HUES48 (cell line): ENCODE measurements around the gene ELP2.
"Not testable (repeated sequence)": the region's sequence is repeated elsewhere in the genome, so short reads cannot be mapped to it uniquely, and the experiment has no call there.

ENCODE experiments used
- H3K27ac ChIP-seq: one replicate; pipeline ENCODE4 v1.7.0; 2013; ENCODE audit warnings: low read depth, low read length, inconsistent platforms
- H3K27me3 ChIP-seq: 2 replicates; pipeline ENCODE4 v1.6.1; 2013; ENCODE audit warnings: mild to moderate bottlenecking, low read length; ENCODE audit not compliant: control insufficient read depth, insufficient read depth
- H3K36me3 ChIP-seq: 2 replicates; pipeline ENCODE4 v1.6.1; 2013; ENCODE audit warnings: low read length; ENCODE audit not compliant: control insufficient read depth, insufficient read depth
- H3K4me1 ChIP-seq: 2 replicates; pipeline ENCODE4 v1.6.1; 2013; ENCODE audit warnings: mild to moderate bottlenecking, low read length; ENCODE audit not compliant: control insufficient read depth, insufficient read depth
- H3K4me3 ChIP-seq: 2 replicates; pipeline ENCODE4 v1.5.1; 2013; ENCODE audit warnings: mild to moderate bottlenecking, low read depth, low read length
- H3K9ac ChIP-seq: 2 replicates; pipeline ENCODE4 v1.6.1; 2013; ENCODE audit warnings: mild to moderate bottlenecking, low read depth, low read length, moderate library complexity
- H3K9me3 ChIP-seq: 2 replicates; pipeline ENCODE4 v1.6.1; 2013; ENCODE audit warnings: low read length; ENCODE audit not compliant: control insufficient read depth, insufficient read depth

ELP2 gene

DNA sequence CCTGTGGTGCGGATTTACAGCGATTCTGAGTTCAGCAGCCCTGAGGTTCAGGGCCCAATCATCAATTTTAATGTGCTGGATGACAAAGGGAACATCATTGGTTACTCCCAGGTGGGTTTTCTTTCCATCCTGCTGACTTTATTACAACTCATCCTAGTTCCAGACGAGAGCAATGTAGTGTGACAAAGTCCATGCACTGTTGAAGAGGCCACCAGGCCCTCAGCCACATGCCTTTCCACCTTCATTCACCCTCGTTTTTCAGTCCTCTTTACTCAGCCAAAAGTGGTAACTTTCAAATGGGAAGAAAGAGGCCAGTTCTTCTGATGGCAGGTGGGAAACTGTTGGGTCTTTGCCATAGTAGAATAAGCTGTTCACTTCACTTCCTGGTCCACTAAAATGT lies 75.5 kb downstream of the ELP2 start:
- H3K27me3 ChIP-seq: no peaks in the 10 kb centered on the region
- no peak overlapping the region for H3K4me3 ChIP-seq
- no peak overlapping the region for H3K27ac ChIP-seq
- H3K9ac ChIP-seq: no peak overlapping the region
- H3K9me3 ChIP-seq: no peaks in the 10 kb centered on the region
- no peaks in the 10 kb centered on the region for H3K36me3 ChIP-seq
- H3K4me1 ChIP-seq: no peaks in the 10 kb centered on the region

DNA sequence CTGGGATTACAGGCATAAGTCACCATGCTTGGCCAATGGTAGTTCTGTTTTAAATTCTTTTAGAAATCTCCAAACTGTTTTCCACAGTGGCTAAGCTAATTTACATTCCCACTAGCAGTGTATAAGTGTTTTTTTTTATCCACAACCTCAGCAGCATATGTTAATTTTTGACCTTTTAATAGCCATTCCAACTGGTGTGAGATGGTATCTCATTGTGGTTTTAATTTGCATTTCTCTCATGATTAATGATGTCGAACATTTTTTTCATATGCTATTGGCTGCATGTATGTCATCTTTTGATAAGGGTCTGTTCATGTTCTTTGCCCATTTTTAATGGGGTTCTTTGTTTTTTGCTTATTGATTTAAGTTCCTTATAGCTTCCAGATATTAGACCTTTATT lies 77.6 kb downstream of the ELP2 start:
- no peaks in the 10 kb centered on the region for H3K36me3 ChIP-seq
- no peaks in the 10 kb centered on the region for H3K27me3 ChIP-seq
- H3K4me1 ChIP-seq: no peaks in the 10 kb centered on the region
- H3K4me3 ChIP-seq: no peak overlapping the region
- no peaks in the 10 kb centered on the region for H3K9me3 ChIP-seq
- H3K27ac ChIP-seq: no peak overlapping the region
- no peak overlapping the region for H3K9ac ChIP-seq

DNA sequence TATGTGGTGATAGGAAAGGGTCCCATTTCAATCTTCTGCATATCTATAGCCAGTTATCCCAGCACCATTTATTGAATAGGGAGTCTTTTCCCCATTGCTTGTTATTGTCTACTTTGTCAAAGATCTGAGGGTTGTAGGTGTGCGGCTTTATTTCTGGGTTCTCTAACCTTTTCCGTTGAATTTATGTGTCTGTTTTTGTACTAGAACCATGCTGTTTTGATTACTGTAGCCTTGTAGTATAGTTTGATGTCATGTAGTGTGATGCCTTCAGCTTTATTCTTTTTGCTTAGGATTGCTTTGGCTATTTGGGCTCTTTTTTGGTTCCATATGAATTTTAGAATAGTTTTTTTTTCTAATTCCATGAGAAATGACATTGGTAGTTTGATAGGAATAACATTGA lies 78.3 kb downstream of the ELP2 start:
- H3K27ac ChIP-seq, H3K27me3 ChIP-seq, H3K9me3 ChIP-seq, H3K4me1 ChIP-seq, H3K4me3 ChIP-seq, H3K36me3 ChIP-seq, H3K9ac ChIP-seq: not testable (repeated sequence)

DNA sequence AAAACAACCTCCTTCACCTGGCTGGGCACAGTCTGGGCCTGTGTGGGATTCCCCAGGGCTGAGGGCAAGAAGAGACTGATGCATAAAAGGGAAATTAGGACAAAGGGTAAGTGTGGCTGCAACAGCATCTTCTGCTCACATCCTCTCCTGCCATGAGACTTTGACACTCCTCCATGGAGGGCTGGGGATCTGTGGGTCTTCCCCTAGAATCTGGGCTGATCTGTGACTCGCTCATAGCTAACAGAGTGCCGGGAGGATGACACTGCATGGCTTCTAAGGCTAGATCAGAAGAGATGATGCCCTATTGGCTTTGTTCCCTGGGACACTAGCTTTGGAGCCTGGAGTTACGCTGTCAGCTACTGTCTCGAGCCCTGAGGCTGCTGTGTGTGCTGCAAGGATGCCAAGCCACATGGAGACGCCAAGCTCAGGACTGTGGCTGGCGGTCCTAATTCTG lies 81.9 kb downstream of the ELP2 start:
- H3K27me3 ChIP-seq: no peaks in the 10 kb centered on the region
- 0 out of 2 replicates have a peak, but pooled peaks cover 3% of the 10 kb centered on the region for H3K36me3 ChIP-seq
- H3K4me3 ChIP-seq: no peak overlapping the region
- no peak overlapping the region for H3K9ac ChIP-seq
- H3K27ac ChIP-seq: no peak overlapping the region
- no peaks in the 10 kb centered on the region for H3K9me3 ChIP-seq
- H3K4me1 ChIP-seq: no peaks in the 10 kb centered on the region

DNA sequence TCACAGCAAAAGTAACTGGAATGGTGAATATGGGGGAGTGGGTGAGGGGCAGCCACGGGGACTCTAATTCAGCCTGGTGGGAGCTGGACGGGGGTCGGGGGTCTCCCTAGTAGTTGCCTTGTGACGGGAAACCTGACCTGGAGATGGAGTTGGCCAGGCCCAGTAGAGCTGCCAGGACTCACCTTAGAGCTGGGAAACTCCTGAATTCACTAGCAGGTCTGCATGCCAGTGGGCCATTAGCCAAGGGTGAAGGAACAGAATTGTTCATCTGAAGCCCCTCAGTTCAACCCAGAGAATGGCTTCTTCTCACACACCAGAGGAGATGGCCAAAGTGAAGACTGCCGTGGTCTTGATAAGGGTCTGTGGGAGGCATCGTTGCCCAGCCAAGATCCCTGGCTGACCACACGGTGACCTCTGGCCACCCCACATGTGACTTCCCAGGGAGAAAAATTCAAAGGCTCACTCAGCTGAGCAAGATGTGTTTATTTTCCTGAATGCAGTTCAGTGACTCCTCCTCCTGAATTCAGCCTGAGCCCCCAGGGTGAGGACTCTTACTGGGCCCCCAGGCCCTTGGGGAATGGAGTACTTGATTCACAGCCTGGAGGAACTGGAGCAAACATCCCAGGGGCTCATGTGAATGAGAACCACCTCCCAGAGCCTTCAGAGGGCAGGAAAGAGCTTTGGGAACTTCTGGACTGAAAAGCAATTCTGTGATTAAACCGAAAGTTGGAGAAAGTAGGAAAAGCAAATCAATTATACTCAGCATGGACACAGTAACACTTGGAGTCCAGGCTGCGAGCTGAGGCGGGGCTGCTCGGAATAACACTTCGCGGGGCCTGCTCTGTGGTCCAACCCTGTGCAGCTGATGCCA lies 82.8 kb downstream of the ELP2 start:
- Histone ChIP-seq H3K27ac (no peak overlapping the region), H3K9me3 (no peaks in the 10 kb centered on the region), H3K4me1 (no peaks in the 10 kb centered on the region), H3K27me3 (no peaks in the 10 kb centered on the region), H3K9ac (no peak overlapping the region), H3K36me3 (0 out of 2 replicates have a peak, but pooled peaks cover 3% of the 10 kb centered on the region), H3K4me3 (no peak overlapping the region)

DNA sequence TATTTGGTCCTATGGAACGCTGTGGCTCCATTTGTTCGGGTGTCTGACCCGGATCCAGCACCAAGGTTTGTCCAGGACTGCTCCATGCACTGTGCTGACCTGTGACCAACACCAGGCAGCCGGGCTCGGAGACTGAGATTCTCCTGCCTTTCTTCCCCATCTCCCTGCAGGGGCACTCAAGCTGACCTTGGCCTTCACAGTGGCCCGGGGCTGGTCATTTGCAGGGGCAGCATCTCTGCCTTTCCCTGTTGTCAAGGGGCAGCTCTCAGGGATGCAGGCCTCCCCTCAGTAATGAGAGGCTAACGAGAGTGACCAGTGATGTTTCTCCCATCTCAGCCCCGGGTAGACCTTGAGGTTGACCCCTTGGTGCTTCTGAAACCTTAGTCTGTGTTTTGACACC lies 85.1 kb downstream of the ELP2 start:
- H3K4me1 ChIP-seq: no peaks in the 10 kb centered on the region
- H3K9ac ChIP-seq: no peak overlapping the region
- 0 out of 2 replicates have a peak, but pooled peaks cover 3% of the 10 kb centered on the region for H3K36me3 ChIP-seq
- H3K27ac ChIP-seq: no peak overlapping the region
- H3K27me3 ChIP-seq: no peaks in the 10 kb centered on the region
- no peaks in the 10 kb centered on the region for H3K9me3 ChIP-seq
- no peak overlapping the region for H3K4me3 ChIP-seq

DNA sequence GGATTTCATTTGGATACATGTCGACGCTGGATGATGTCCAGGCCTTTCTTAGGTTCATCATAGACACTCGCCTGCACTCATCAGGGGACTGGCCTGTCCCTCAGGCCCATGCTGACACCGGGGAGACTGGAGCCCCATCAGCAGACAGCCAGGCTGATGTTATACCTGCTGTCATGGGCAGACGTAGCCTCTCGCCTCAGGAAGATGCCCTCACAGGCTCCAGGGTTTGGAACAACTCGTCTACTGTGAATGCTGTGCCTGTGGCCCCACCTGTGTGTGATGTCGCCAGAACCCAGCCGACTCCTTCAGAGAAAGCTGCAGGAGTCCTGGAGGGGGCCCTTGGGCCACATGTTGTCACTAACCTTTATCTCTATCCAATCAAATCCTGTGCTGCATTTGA lies 85.9 kb downstream of the ELP2 start:
- Histone ChIP-seq H3K4me1 (no peaks in the 10 kb centered on the region), H3K4me3 (no peak overlapping the region), H3K9ac (no peak overlapping the region), H3K9me3 (no peaks in the 10 kb centered on the region), H3K27me3 (no peaks in the 10 kb centered on the region), H3K27ac (no peak overlapping the region), H3K36me3 (0 out of 2 replicates have a peak, but pooled peaks cover 3% of the 10 kb centered on the region)

DNA sequence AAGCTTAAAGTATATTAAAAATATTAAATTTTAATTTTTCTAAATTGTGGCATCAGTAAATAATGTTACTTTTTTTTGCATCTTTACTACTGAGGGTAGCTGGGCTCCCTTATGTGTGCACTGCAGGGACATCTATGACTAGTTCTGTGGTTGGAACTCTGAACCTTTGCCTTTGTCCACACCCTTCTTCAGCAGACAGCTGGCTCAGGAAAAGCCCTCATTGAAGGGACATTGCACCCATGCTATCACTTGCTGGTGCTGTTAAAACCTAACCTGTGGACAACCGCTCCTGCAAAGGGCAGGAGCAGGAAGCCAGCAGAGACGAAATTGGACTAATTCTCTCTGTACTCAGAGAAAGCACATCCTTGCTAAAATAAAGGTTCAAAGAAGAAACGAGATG lies 87.6 kb downstream of the ELP2 start:
- no peaks in the 10 kb centered on the region for H3K9me3 ChIP-seq
- no peak overlapping the region for H3K4me3 ChIP-seq
- no peak overlapping the region for H3K9ac ChIP-seq
- H3K36me3 ChIP-seq: 0 out of 2 replicates have a peak, but pooled peaks cover 3% of the 10 kb centered on the region
- H3K27me3 ChIP-seq: no peaks in the 10 kb centered on the region
- H3K27ac ChIP-seq: no peak overlapping the region
- no peaks in the 10 kb centered on the region for H3K4me1 ChIP-seq

DNA sequence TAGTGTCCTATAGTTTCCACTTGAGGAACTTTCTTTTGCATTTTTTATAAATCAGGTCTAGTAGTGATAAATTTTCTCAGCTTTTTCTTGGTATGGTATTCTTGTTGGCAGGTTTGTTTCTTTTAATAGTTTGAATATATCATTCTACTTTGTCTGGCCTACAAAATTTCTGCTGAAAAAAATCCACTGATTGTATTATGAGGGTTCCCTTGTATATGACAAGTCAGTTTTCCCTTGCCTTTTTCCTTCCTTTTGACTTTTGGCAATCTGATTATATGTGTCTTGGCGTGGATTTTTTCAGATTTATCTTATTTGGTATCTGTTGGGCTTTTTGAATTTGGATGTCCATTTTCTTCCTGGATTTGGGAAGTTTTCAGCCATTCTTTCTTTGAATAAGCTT lies 99.5 kb downstream of the ELP2 start:
- H3K4me1 ChIP-seq: no peaks in the 10 kb centered on the region
- H3K4me3 ChIP-seq: no peak overlapping the region
- H3K36me3 ChIP-seq: no peaks in the 10 kb centered on the region
- no peak overlapping the region for H3K9ac ChIP-seq
- no peaks in the 10 kb centered on the region for H3K27me3 ChIP-seq
- no peak overlapping the region for H3K27ac ChIP-seq
- H3K9me3 ChIP-seq: no peaks in the 10 kb centered on the region
